Spinal cord (tissue), 10 donors: ENCODE data around the gene ARHGEF12. TPM values are rescaled to one million over a fixed set of nuclear protein-coding genes. Genes with fewer than 3 reads are reported as not detected.
A peak's percentile ranks its signal among the peaks of the same experiment; 100 is the strongest.

Source experiments
- DNase-seq, 6 donors: peaks; one replicate each; pipeline versions ENCODE4 v3.0.0 to v3.0.0-alpha.2; 2013 to 2015; ENCODE audit warnings: low spot score in 6 of 6, low read depth in 4 of 6
- H3K27ac ChIP-seq: one replicate; pipeline ENCODE4 v1.5.1; 2013; ENCODE audit warnings: low read depth, low read length, control low read depth
- H3K27me3 ChIP-seq: one replicate; pipeline ENCODE4 v1.6.1; 2013; ENCODE audit warnings: low read length; ENCODE audit not compliant: control insufficient read depth, insufficient read depth
- H3K36me3 ChIP-seq: one replicate; pipeline ENCODE4 v1.6.1; 2013; ENCODE audit warnings: low read length; ENCODE audit not compliant: control insufficient read depth, insufficient read depth
- H3K4me1 ChIP-seq: one replicate; pipeline ENCODE4 v1.6.1; 2013; ENCODE audit warnings: low read length; ENCODE audit not compliant: control insufficient read depth, insufficient read depth
- H3K4me3 ChIP-seq: one replicate; pipeline ENCODE4 v1.5.1; 2013; ENCODE audit warnings: low read depth, low read length, control low read depth
- H3K9me3 ChIP-seq: one replicate; pipeline ENCODE4 v1.6.1; 2013; ENCODE audit warnings: low read length; ENCODE audit not compliant: control insufficient read depth, insufficient read depth
- WGBS: methylation state at CpG from one replicate; pipeline ENCODE4 v1.1.5; 2013; ENCODE audit warnings: missing lambda C conversion rate; ENCODE audit not compliant: insufficient coverage; 5-methylcytosine and 5-hydroxymethylcytosine counted together
- polyA plus RNA-seq, 2 donors: library from polyadenylated mRNA; unstranded; fragments of 120-200 nt; gene quantifications; one replicate each; pipeline ENCODE4 v1.2.1, GENCODE V29; 2013; ENCODE audit not compliant: insufficient read length in 2 of 2
- total RNA-seq, 2 donors: library from RNA; depleted of rRNA in 1 of 2; stranded (reverse); fragments of 120-200 nt in 1 of 2; fragments of >200 nt in 1 of 2; gene quantifications; one replicate each; pipeline versions ENCODE4 v1.2.3 to v1.2.4, GENCODE V29; 2013 to 2014
- donor health status: healthy.

ARHGEF12 gene
- total and polyA plus RNA-seq, 4 donors: 67.9 to 179 (median 101) TPM

DNA sequence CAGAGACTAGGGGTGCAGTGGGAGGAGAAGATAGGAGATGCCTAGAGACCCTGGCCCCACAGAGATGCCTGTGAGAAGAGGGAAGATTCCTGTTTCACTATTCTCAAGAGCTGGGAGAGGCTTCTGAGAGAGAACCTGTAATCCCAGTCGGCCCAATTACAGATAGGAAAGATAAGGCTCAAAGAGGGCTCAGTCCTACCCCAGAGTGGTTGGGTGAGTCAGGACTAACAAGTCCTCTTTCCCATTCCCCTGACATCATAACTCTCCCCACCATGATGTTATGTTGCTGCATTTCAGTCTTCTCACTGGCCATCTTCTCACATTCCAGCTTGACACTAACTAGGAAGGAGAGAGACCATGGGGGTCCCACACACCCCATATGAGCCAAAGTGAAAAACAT is 17.9 kb downstream of the ARHGEF12 start:
- DNase-seq: no peak
- H3K36me3 ChIP-seq: no peaks in the 10 kb centered on the region
- H3K4me3 ChIP-seq: no peak overlapping the region
- no peak overlapping the region for H3K27ac ChIP-seq
- WGBS: no CpG with 5 or more reads among the region's 1 CpG
- H3K9me3 ChIP-seq: no peaks in the 10 kb centered on the region
- H3K27me3 ChIP-seq: no peaks in the 10 kb centered on the region
- no peaks in the 10 kb centered on the region for H3K4me1 ChIP-seq

DNA sequence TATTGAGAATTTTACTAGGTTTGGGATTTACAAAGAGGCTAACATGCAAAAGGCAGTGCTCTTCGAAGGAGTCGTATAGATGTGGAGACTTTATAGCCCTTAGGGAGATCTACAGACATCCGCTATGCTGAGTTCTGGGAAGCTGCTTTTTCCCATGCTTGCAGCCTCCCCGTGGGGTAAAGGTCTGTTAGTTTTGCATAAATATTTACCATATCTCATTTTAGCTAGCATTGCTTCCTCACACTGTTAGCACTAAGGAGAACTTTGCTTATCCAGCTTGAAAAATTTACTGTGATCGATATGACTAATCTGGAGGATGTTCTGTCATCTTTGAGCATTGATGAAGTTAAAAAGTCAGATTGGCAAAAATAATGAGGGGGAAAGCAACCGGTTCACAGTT is 18.6 kb downstream of the ARHGEF12 start:
- WGBS: 67% methylated on average over 2 of the region's 6 CpGs
- H3K27ac ChIP-seq: no peak overlapping the region
- H3K4me3 ChIP-seq: no peak overlapping the region
- no peaks in the 10 kb centered on the region for H3K27me3 ChIP-seq
- no peak for DNase-seq
- H3K4me1 ChIP-seq: no peaks in the 10 kb centered on the region
- no peaks in the 10 kb centered on the region for H3K9me3 ChIP-seq
- H3K36me3 ChIP-seq: no peaks in the 10 kb centered on the region

DNA sequence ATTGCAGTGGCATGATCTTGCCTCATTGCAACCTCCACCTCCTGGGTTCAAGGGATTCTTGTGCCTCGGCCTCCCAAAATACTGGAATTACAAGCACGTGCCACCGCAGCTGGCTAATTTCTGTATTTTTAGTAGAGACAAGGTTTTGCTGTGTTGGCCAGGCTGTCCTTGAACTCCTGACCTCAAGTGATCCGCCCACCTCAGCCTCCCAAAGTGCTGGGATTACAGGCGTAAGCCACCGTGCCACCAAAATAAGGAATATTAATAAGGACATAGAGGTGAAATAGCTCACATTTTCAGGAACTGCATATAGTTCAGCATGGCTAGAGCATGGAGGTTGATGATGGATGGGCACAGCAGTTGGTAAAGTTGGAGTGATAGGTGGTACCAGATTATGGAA is 21.4 kb downstream of the ARHGEF12 start:
- Histone ChIP-seq H3K9me3 (no peaks in the 10 kb centered on the region), H3K27ac (no peak overlapping the region), H3K36me3 (no peaks in the 10 kb centered on the region), H3K4me1 (no peaks in the 10 kb centered on the region), H3K4me3 (no peak overlapping the region), H3K27me3 (no peaks in the 10 kb centered on the region)
- no peak for DNase-seq
- 95% methylated on average over 3 of the region's 6 CpGs for WGBS

DNA sequence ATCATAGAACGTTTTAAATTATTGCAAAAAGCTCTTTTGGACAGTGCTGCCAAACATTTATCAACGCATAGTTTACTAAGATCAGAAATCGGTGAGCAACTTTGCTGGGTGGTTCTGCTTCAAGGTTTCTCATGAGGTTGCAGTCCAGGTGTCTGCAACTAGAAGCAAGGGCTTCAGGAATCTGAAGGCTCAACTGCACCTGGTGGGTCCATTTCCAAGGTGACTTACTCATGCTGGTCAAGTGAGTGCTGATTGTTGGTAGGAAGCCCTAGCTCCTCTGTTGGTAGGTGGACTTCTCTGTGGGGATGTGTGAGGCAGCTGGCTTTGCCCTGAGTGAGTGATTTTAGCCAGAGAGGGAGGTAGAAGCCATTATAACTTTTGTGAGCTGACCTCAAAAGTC is 22.5 kb downstream of the ARHGEF12 start:
- 100% methylated on average over 3 of the region's 3 CpGs for WGBS
- no peak overlapping the region for H3K4me3 ChIP-seq
- no peak for DNase-seq
- H3K4me1 ChIP-seq: no peaks in the 10 kb centered on the region
- H3K27ac ChIP-seq: no peak overlapping the region
- H3K9me3 ChIP-seq: no peaks in the 10 kb centered on the region
- H3K36me3 ChIP-seq: no peaks in the 10 kb centered on the region
- no peaks in the 10 kb centered on the region for H3K27me3 ChIP-seq

DNA sequence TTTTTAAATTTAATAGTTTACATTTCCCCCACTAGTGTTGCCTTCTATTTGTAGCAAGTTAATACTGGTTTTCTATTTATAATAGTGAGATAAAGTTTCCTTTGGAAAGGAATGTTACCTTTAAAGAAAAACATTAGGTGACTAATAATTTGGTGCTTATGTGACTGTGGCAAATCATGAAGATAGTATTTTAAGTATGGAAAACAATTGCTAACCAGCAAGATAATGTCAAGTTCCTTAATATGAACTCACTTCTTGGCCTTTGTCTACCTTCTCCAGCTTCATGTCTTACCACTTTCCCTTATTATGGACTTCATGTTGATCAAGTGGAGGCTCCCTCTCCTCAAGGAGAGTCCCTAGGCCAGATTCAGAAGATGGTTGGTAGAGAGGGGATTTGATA is 27.2 kb downstream of the ARHGEF12 start:
- no peaks in the 10 kb centered on the region for H3K27me3 ChIP-seq
- H3K36me3 ChIP-seq: no peaks in the 10 kb centered on the region
- no peaks in the 10 kb centered on the region for H3K9me3 ChIP-seq
- no peaks in the 10 kb centered on the region for H3K4me1 ChIP-seq
- no peak for DNase-seq
- H3K27ac ChIP-seq: no peak overlapping the region
- H3K4me3 ChIP-seq: no peak overlapping the region

DNA sequence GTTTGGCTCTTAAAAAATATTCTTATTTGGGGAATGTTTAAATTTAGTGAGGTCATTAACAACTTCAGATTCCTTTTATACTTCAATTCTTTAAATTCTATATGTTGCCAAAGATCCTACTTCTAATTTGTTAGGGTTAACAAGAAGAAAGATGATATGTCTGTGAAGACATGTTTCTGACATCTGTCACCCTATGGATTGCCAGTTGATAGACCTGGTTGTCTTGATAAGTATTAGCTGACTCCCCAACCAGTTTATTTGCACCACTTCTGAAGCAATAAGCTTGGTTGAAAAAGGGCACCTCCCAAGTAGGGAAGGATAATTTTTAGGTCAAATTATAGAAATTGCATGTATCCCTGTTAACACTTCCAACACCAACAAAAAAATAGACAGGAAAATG is 29.3 kb downstream of the ARHGEF12 start:
- Histone ChIP-seq H3K27me3 (no peaks in the 10 kb centered on the region), H3K27ac (no peak overlapping the region), H3K9me3 (no peaks in the 10 kb centered on the region), H3K4me1 (no peaks in the 10 kb centered on the region), H3K36me3 (no peaks in the 10 kb centered on the region), H3K4me3 (no peak overlapping the region)
- DNase-seq: no peak

DNA sequence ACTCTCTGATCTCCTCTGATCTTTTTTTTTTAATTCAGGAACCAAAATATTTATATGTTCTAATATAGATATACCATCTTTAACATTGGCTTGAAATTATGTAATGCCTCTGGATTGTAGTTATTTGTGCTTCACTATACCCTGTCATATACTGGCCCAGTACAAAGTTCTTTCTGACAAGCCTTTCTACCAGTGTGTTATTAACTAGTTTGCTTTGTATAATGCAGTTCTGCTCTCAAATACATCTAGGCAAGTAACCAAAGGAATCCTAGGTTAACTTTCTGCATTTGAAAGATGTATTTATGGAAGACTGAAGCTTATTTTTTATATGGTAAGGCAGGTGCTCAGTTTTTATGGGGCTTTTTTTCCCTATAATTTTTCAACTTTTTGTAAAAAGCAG is 36.1 kb downstream of the ARHGEF12 start:
- DNase-seq: no peak
- Histone ChIP-seq H3K9me3 (no peaks in the 10 kb centered on the region), H3K36me3 (no peaks in the 10 kb centered on the region), H3K4me1 (no peaks in the 10 kb centered on the region), H3K27ac (no peak overlapping the region), H3K27me3 (no peaks in the 10 kb centered on the region), H3K4me3 (no peak overlapping the region)

DNA sequence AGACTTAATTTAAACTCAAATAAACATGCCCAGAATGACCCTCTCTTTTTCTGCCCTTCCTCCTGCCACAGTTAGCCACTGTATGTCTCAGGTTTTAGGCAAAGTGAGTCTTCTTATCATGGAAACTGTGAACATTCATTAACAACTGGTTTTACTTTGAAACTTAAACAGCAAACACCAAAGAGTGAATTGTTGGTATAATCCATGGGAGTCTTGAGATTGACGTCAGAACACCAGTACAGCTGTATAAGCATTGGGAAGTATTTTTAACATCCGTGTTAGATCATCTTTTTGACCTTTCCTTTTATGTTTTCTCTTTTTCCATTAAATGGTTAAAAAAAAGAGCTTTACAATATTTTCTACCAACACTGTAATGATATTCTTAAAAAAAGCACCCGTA is 38.9 kb downstream of the ARHGEF12 start:
- WGBS: no CpG with 5 or more reads among the region's 3 CpGs
- Histone ChIP-seq H3K27ac (peak overlapping the region; percentile 59), H3K4me1 (no peaks in the 10 kb centered on the region)

DNA sequence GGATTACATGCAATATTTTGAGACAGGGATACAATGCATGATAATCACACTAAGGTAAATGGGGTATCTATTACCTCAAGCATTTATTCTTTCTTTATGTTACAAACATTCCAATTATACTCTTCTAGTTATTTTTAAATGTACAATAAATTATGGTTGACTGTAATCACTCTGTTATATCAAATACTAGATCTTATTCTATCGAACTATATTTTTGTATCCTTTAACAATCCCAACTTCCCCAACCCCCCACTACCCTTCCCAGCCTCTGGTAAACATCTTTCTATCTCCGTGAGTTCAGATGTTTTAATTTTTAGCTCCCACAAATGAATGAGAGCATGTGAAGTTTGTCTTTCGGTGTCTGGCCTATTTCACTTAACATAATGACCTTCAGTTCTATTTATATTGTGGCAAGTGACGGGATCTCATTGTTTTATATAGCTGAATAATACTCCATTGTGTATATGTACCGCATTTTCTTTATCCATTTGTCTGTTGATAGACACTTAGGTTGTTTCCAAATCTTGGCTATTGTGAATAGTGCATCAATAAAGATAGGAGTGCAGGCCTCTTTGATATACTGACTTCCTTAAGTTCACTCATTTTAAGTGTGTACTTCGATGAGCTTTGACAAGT is 40.5 kb downstream of the ARHGEF12 start:
- Histone ChIP-seq H3K4me3 (no peak overlapping the region), H3K4me1 (no peaks in the 10 kb centered on the region), H3K9me3 (peaks cover 2% of the 10 kb centered on the region), H3K36me3 (no peaks in the 10 kb centered on the region), H3K27me3 (no peaks in the 10 kb centered on the region), H3K27ac (no peak overlapping the region)
- WGBS: no CpG with 5 or more reads among the region's 6 CpGs
- no peak for DNase-seq

More for the DNA sequence above, 38.9 kb downstream of the ARHGEF12 start:
- no peaks in the 10 kb centered on the region for H3K36me3 ChIP-seq
- H3K9me3 ChIP-seq: peaks cover 2% of the 10 kb centered on the region
- DNase-seq: peak in 1 of 6 donors; percentile 48
- no peak overlapping the region for H3K4me3 ChIP-seq
- H3K27me3 ChIP-seq: no peaks in the 10 kb centered on the region

DNA sequence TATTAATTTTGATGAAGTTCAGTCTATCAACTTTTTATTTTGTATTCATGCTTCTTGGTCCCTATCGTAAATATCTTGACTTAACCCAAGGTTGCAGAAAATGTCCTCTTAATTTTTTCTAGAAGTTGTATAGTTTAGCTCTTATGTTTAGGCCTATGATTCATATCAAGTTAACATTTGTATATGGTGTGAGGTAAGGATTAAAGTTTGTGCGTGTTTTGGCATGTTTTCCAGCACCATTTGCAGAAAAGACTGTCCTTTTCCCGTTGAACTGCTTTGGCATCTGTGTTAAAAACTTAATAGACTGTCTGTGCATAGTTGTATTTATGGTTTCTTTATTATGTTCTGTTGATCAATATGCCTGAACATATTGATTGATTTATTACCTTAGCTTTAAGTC is 42.3 kb downstream of the ARHGEF12 start:
- WGBS: no CpG with 5 or more reads among the region's 3 CpGs
- Histone ChIP-seq H3K9me3 (peaks cover 2% of the 10 kb centered on the region), H3K4me1 (no peaks in the 10 kb centered on the region)

More for the DNA sequence above, 42.3 kb downstream of the ARHGEF12 start:
- Histone ChIP-seq H3K4me3 (no peak overlapping the region), H3K27me3 (no peaks in the 10 kb centered on the region), H3K27ac (no peak overlapping the region), H3K36me3 (no peaks in the 10 kb centered on the region)
- DNase-seq: no peak
